ENCODE data around the gene SUN5. TPM values are rescaled to one million over a fixed set of nuclear protein-coding genes. Genes with fewer than 3 reads are reported as not detected.

Gene SUN5
- total and polyA plus RNA-seq, 7 donors, result not detected

GRCh38 chr20:33026072-33026778 is 22.0 kb upstream of the SUN5 start:
- no peak overlapping the region for H3K27ac ChIP-seq
- no peaks in the 10 kb centered on the region for H3K9me3 ChIP-seq
- intact Hi-C loops (cut with DNase I), result loop anchor here (10.0 kb wide), 1 partner anchor 61 kb away; no protein-coding TSS in a partner anchor
- no peaks in the 10 kb centered on the region for H3K36me3 ChIP-seq
- H3K4me3 ChIP-seq, result no peak overlapping the region
- DNase-seq, result no peak
- TF ChIP-seq POLR2A (IDR thresholded peaks at IDR 0.05), result no peak
- no peak for TF ChIP-seq CTCF (IDR thresholded peaks at IDR 0.05)
- TF ChIP-seq EP300 (IDR thresholded peaks at IDR 0.05), result no peak
- H3K4me1 ChIP-seq, result no peaks in the 10 kb centered on the region
- whole genome bisulfite sequencing, 2 donors, result 27 to 65% methylated on average over 5 of the region's 5 CpGs
- H3K27me3 ChIP-seq, result no peaks in the 10 kb centered on the region

GRCh38 chr20:33025318-33025876 is 21.2 kb upstream of the SUN5 start:
- no peak for DNase-seq
- Histone ChIP-seq H3K36me3 (no peaks in the 10 kb centered on the region), H3K4me1 (no peaks in the 10 kb centered on the region), H3K9me3 (no peaks in the 10 kb centered on the region), H3K4me3 (no peak overlapping the region), H3K27ac (no peak overlapping the region), H3K27me3 (no peaks in the 10 kb centered on the region)
- WGBS, 2 donors, result 48 to 56% methylated on average over 9 of the region's 9 CpGs
- TF ChIP-seq CTCF (IDR thresholded peaks at IDR 0.05), result no peak
- no peak for TF ChIP-seq POLR2A (IDR thresholded peaks at IDR 0.05)
- TF ChIP-seq EP300 (IDR thresholded peaks at IDR 0.05), result no peak
- no peak for TF ChIP-seq POLR2AphosphoS5 (IDR thresholded peaks at IDR 0.05)
- intact Hi-C loops (cut with DNase I), result loop anchor here (10.0 kb wide), 1 partner anchor 61 kb away; no protein-coding TSS in a partner anchor

GRCh38 chr20:33024609-33025317 is 20.5 kb upstream of the SUN5 start:
- intact Hi-C loops (cut with DNase I), result loop anchor here (10.0 kb wide), 1 partner anchor 60 kb away; no protein-coding TSS in a partner anchor
- Histone ChIP-seq H3K27me3 (no peaks in the 10 kb centered on the region), H3K36me3 (no peaks in the 10 kb centered on the region), H3K9me3 (no peaks in the 10 kb centered on the region), H3K27ac (no peak overlapping the region), H3K4me1 (no peaks in the 10 kb centered on the region), H3K4me3 (no peak overlapping the region)
- 63 to 72% methylated on average over 5 of the region's 5 CpGs for WGBS, 2 donors
- no peak for DNase-seq
- TF ChIP-seq EP300 (IDR thresholded peaks at IDR 0.05) (no peak), POLR2A (IDR thresholded peaks at IDR 0.05) (no peak)

- intact Hi-C loops (cut with DNase I), result loop anchor here (10.0 kb wide), 1 partner anchor 59 kb away; no protein-coding TSS in a partner anchor
- no peak for TF ChIP-seq POLR2AphosphoS5 (IDR thresholded peaks at IDR 0.05)
- no peak for TF ChIP-seq EP300 (IDR thresholded peaks at IDR 0.05)
- no peak for TF ChIP-seq CTCF (IDR thresholded peaks at IDR 0.05)
- no peak for TF ChIP-seq POLR2A (IDR thresholded peaks at IDR 0.05)
- H3K4me1 ChIP-seq, result no peaks in the 10 kb centered on the region
- H3K36me3 ChIP-seq, result no peaks in the 10 kb centered on the region
- H3K4me3 ChIP-seq, result no peak overlapping the region
- H3K27me3 ChIP-seq, result no peaks in the 10 kb centered on the region
- WGBS, 2 donors, result 72 to 83% methylated on average over 1 of the region's 1 CpG
- H3K27ac ChIP-seq, result no peak overlapping the region
- no peak for DNase-seq
- H3K9me3 ChIP-seq, result no peaks in the 10 kb centered on the region
Measured at GRCh38 chr20:33024243-33024560, 20.0 kb upstream of the SUN5 start.

Data from sigmoid colon (tissue), 7 donors.